Breast epithelium (tissue), 4 donors: ENCODE data around the gene MTR. TPM values are rescaled to one million over a fixed set of nuclear protein-coding genes. Genes with fewer than 3 reads are reported as not detected.

Experiments used
- DNase-seq, 2 donors: peaks; one replicate each; pipeline ENCODE4 v3.0.0-alpha.2; 2019; ENCODE audit warnings: low spot score in 2 of 2
- H3K27ac ChIP-seq, 2 donors: fragments of 200-600 bp; sonication (generic) in 1 of 2; one replicate each; pipeline ENCODE4 v1.5.1; 2016 to 2019; ENCODE audit warnings: mild to moderate bottlenecking in 1 of 2
- H3K27me3 ChIP-seq, 2 donors: fragments of 200-600 bp; sonication (generic) in 1 of 2; one replicate each; pipeline versions ENCODE4 v1.5.1 to v1.6.0; 2017 to 2019; ENCODE audit warnings: control low read depth in 1 of 2, mild to moderate bottlenecking in 1 of 2
- H3K36me3 ChIP-seq: fragments of 200-600 bp; one replicate; pipeline ENCODE4 v1.5.1; 2019
- H3K4me1 ChIP-seq, 2 donors: fragments of 200-600 bp; sonication (generic); one replicate each; pipeline ENCODE4 v1.5.1; 2016 to 2019; ENCODE audit warnings: control low read depth in 1 of 2
- H3K4me3 ChIP-seq, 3 donors: fragments of 200-600 bp; sonication (generic); 1 replicate in 2 of 3; 2 replicates in 1 of 3; pipeline ENCODE4 v1.5.1; 2016 to 2019; ENCODE audit warnings: mild to moderate bottlenecking in 3 of 3, moderate library complexity in 2 of 3
- H3K9me3 ChIP-seq, 2 donors: fragments of 200-600 bp; sonication (generic) in 1 of 2; one replicate each; pipeline ENCODE4 v1.5.1; 2016 to 2019; ENCODE audit warnings: control low read depth in 1 of 2
- CTCF ChIP-seq, 3 donors: fragments of 450-650 bp; IDR thresholded peaks; one replicate each; pipeline ENCODE4 v1.5.1; 2016 to 2017; ENCODE audit warnings: antibody characterized with exemption in 3 of 3, mild to moderate bottlenecking in 3 of 3, moderate library complexity in 3 of 3
- POLR2A ChIP-seq: fragments of 450-650 bp; IDR thresholded peaks from one replicate; pipeline ENCODE4 v1.6.1; 2016; ENCODE audit warnings: antibody characterized with exemption, mild to moderate bottlenecking, moderate library complexity
- POLR2AphosphoS5 ChIP-seq, 3 donors: sonication (generic); formaldehyde crosslinking; IDR thresholded peaks; one replicate each; pipeline ENCODE4 v1.6.1; 2017; ENCODE audit warnings: antibody characterized with exemption in 3 of 3
- intact Hi-C: fragments of 100-400 bp; cut with DNase I; formaldehyde crosslinking; loops from one replicate; pipeline ENCODE4 v1.15.1; 2023; ENCODE audit warnings: low total_unique reads
- total RNA-seq, 3 donors: library from RNA; depleted of rRNA; stranded (reverse); fragments of >200 nt; gene quantifications; one replicate each; pipeline ENCODE4 v1.1.0, GENCODE V29; 2016

MTR gene
- total RNA-seq, 3 donors from 2014 or later, result 30.5 to 32.3 (median 31.7) TPM

- no peak for DNase-seq
- Histone ChIP-seq H3K27ac (no peak overlapping the region), H3K36me3 (no peaks in the 10 kb centered on the region), H3K4me3 (no peak overlapping the region), H3K9me3 (peaks cover 0 to 7% of the 10 kb centered on the region in 2 donors), H3K27me3 (no peaks in the 10 kb centered on the region), H3K4me1 (no peaks in the 10 kb centered on the region)
- no peak for TF ChIP-seq POLR2AphosphoS5 (IDR thresholded peaks at IDR 0.05)
- no peak for TF ChIP-seq POLR2A
- TF ChIP-seq CTCF (IDR thresholded peaks at IDR 0.05), result no peak
- intact Hi-C loops, result no loop called here
Measured at GRCh38 chr1:236922190-236922589, 127.1 kb downstream of the MTR start.

- no peak for DNase-seq
- H3K4me3 ChIP-seq, result no peak overlapping the region
- no peaks in the 10 kb centered on the region for H3K36me3 ChIP-seq
- TF ChIP-seq CTCF (IDR thresholded peaks at IDR 0.05) (no peak), POLR2AphosphoS5 (IDR thresholded peaks at IDR 0.05) (no peak), POLR2A (no peak)
- peaks cover 0 to 6% of the 10 kb centered on the region in 2 donors for H3K9me3 ChIP-seq
- no peaks in the 10 kb centered on the region for H3K4me1 ChIP-seq
- intact Hi-C loops, result no loop called here
- no peak overlapping the region for H3K27ac ChIP-seq
- no peaks in the 10 kb centered on the region for H3K27me3 ChIP-seq
Measured at GRCh38 chr1:236925386-236925785, 130.3 kb downstream of the MTR start.

DNA sequence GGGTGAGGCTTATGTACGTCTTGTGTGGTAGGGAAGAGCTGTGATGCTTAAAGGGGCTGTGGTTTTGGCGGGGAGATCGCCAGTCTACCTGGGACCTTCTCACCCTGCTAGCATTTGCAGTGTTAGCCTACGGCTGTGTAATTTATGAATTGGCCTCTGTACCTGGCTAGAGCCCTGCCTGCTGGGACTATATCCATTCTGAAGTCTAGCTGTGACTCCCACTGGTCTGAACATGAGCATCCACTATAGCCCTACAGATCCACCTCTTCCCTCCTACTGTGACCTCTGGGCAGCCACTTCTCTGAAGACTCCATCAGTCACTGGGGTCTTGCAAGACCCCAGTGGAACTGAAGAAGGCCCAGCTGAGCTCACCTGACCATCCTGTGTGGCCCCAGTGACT, 135.4 kb downstream of the MTR start:
- TF ChIP-seq POLR2AphosphoS5 (IDR thresholded peaks at IDR 0.05), result no peak
- H3K9me3 ChIP-seq, result peaks cover 0 to 6% of the 10 kb centered on the region in 2 donors
- H3K4me1 ChIP-seq, result no peaks in the 10 kb centered on the region
- H3K4me3 ChIP-seq, result no peak overlapping the region
- no peaks in the 10 kb centered on the region for H3K36me3 ChIP-seq
- H3K27me3 ChIP-seq, result no peaks in the 10 kb centered on the region
- DNase-seq, result no peak
- intact Hi-C loops, result no loop called here
- no peak overlapping the region for H3K27ac ChIP-seq

DNA sequence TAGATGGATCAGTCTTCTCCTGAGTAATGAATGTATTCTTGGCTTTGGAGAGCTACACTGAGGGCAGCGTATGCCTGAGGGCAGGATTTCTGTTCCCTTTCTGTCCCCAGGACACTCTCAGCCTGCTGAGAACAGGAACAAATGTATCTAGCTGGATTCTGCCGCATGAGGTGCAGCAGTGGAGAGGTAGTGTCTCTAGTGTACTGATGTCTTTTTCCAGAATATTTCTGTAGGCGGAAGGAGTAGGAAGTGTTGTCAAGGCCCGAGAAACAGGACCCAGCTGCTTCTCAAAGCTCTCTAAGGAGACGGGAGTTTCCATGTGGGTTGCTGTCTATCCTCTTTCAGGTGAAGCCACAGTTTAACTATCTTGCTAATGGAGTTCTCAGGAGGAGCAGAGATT, 143.7 kb downstream of the MTR start:
- intact Hi-C loops, result no loop called here
- Histone ChIP-seq H3K27ac (no peak overlapping the region), H3K36me3 (no peaks in the 10 kb centered on the region), H3K27me3 (no peaks in the 10 kb centered on the region), H3K9me3 (no peaks in the 10 kb centered on the region), H3K4me3 (no peak overlapping the region), H3K4me1 (no peaks in the 10 kb centered on the region)
- DNase-seq, result no peak
- no peak for TF ChIP-seq CTCF (IDR thresholded peaks at IDR 0.05)
- no peak for TF ChIP-seq POLR2A
- no peak for TF ChIP-seq POLR2AphosphoS5 (IDR thresholded peaks at IDR 0.05)

- intact Hi-C loops, result no loop called here
- H3K27me3 ChIP-seq, result no peaks in the 10 kb centered on the region
- DNase-seq, result no peak
- no peak overlapping the region for H3K4me3 ChIP-seq
- no peak overlapping the region for H3K27ac ChIP-seq
- TF ChIP-seq CTCF (IDR thresholded peaks at IDR 0.05), result no peak
- TF ChIP-seq POLR2AphosphoS5 (IDR thresholded peaks at IDR 0.05), result no peak
- no peak for TF ChIP-seq POLR2A
- no peaks in the 10 kb centered on the region for H3K9me3 ChIP-seq
- H3K36me3 ChIP-seq, result no peaks in the 10 kb centered on the region
- no peaks in the 10 kb centered on the region for H3K4me1 ChIP-seq
Measured at GRCh38 chr1:236942431-236942830, 147.3 kb downstream of the MTR start.

- no peaks in the 10 kb centered on the region for H3K27me3 ChIP-seq
- DNase-seq, result no peak
- no peaks in the 10 kb centered on the region for H3K4me1 ChIP-seq
- H3K27ac ChIP-seq, result no peak overlapping the region
- no peaks in the 10 kb centered on the region for H3K36me3 ChIP-seq
- TF ChIP-seq POLR2A (no peak), POLR2AphosphoS5 (IDR thresholded peaks at IDR 0.05) (no peak), CTCF (IDR thresholded peaks at IDR 0.05) (no peak)
- H3K4me3 ChIP-seq, result no peak overlapping the region
- intact Hi-C loops, result no loop called here
- no peaks in the 10 kb centered on the region for H3K9me3 ChIP-seq
Measured at GRCh38 chr1:236944556-236944955, 149.5 kb downstream of the MTR start.
